Prostate gland (tissue), 2 donors: Measurements from ENCODE around the gene CTNNA3.

Experiments used
- POLR2AphosphoS5 ChIP-seq: sonication (generic); formaldehyde crosslinking; IDR thresholded peaks from one replicate; pipeline ENCODE4 v1.6.1; 2017; ENCODE audit warnings: antibody characterized with exemption
- TF ChIP-seq, protein P1 (sequence below), 4 experiments: fragments of 200-600 bp in 2 of 4; fragments of 450-650 bp in 2 of 4; sonication (generic) in 2 of 4; IDR thresholded peaks; 1 replicate in 3 of 4; 2 replicates in 1 of 4; pipeline ENCODE4 v1.5.1; 2016 to 2019; ENCODE audit warnings: antibody characterized with exemption in 4 of 4, mild to moderate bottlenecking in 2 of 4, moderate library complexity in 2 of 4

DNA sequence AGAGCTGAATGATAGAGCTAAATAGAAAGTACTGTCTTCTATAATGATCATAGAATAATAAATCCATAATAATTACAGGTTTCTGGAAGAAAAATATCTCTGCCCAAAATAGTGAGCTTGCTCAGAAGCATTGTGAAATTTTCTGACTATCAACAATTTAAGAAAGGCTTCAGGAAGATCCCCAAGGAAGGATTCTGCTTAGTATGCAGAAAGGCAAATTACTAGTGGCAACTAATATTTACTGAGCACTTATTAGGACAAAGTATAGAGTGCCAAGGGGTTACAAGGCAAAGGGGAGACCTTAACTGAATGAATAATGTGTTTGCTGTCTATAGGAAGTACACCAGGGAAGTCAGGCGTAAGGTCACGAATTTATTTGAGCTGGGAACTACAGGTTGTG lies 928.3 kb downstream of the CTNNA3 start:
- TF ChIP-seq, protein P1, sequence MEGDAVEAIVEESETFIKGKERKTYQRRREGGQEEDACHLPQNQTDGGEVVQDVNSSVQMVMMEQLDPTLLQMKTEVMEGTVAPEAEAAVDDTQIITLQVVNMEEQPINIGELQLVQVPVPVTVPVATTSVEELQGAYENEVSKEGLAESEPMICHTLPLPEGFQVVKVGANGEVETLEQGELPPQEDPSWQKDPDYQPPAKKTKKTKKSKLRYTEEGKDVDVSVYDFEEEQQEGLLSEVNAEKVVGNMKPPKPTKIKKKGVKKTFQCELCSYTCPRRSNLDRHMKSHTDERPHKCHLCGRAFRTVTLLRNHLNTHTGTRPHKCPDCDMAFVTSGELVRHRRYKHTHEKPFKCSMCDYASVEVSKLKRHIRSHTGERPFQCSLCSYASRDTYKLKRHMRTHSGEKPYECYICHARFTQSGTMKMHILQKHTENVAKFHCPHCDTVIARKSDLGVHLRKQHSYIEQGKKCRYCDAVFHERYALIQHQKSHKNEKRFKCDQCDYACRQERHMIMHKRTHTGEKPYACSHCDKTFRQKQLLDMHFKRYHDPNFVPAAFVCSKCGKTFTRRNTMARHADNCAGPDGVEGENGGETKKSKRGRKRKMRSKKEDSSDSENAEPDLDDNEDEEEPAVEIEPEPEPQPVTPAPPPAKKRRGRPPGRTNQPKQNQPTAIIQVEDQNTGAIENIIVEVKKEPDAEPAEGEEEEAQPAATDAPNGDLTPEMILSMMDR (IDR thresholded peaks at IDR 0.05): no peak
- no peak for TF ChIP-seq POLR2AphosphoS5
